HG03378 (cell line): Measurements from ENCODE around the gene ZNF618.

Experiments
- ATAC-seq: cut with Tn5 transposase; IDR thresholded peaks from one replicate; pipeline ENCODE4 v1.9.1; 2021; ENCODE audit warnings: mild to moderate bottlenecking, moderate library complexity; ENCODE audit not compliant: unreplicated experiment

The ZNF618 gene

GRCh38 chr9:113931777-113932176 lies 55.7 kb downstream of the ZNF618 start:
- no peak for ATAC-seq

- ATAC-seq, result no peak
Observed at GRCh38 chr9:113932906-113933584, 56.9 kb downstream of the ZNF618 start.

GRCh38 chr9:113933671-113934070 lies 57.6 kb downstream of the ZNF618 start:
- ATAC-seq, result no peak

- no peak for ATAC-seq
Observed at GRCh38 chr9:113934167-113934828, 58.2 kb downstream of the ZNF618 start.

- no peak for ATAC-seq
Observed at GRCh38 chr9:113934829-113935676, 58.9 kb downstream of the ZNF618 start.

- ATAC-seq, result no peak
Observed at GRCh38 chr9:113935677-113936380, 59.7 kb downstream of the ZNF618 start.

GRCh38 chr9:113940077-113940476 lies 64.0 kb downstream of the ZNF618 start:
- ATAC-seq, result no peak

- ATAC-seq, result no peak
Observed at GRCh38 chr9:113941056-113941455, 64.9 kb downstream of the ZNF618 start.

- ATAC-seq, result no peak
Observed at GRCh38 chr9:113941526-113941925, 65.4 kb downstream of the ZNF618 start.

- ATAC-seq, result no peak
Observed at GRCh38 chr9:113943112-113944009, 67.3 kb downstream of the ZNF618 start.

- ATAC-seq, result no peak
Observed at GRCh38 chr9:113945784-113946183, 69.7 kb downstream of the ZNF618 start.

- no peak for ATAC-seq
Observed at GRCh38 chr9:113946496-113947115, 70.5 kb downstream of the ZNF618 start.

- no peak for ATAC-seq
Observed at GRCh38 chr9:113947941-113948340, 71.8 kb downstream of the ZNF618 start.

GRCh38 chr9:113948891-113949570 lies 72.9 kb downstream of the ZNF618 start:
- ATAC-seq, result no peak

GRCh38 chr9:113949571-113950078 lies 73.5 kb downstream of the ZNF618 start:
- no peak for ATAC-seq

GRCh38 chr9:113950195-113951031 lies 74.3 kb downstream of the ZNF618 start:
- ATAC-seq, result no peak

GRCh38 chr9:113951032-113951372 lies 74.9 kb downstream of the ZNF618 start:
- ATAC-seq, result no peak

- ATAC-seq, result no peak
Observed at GRCh38 chr9:113952676-113953075, 76.6 kb downstream of the ZNF618 start.
